IMR-90 (cell line): ENCODE data around the gene NME1. TPM values are rescaled to one million over a fixed set of nuclear protein-coding genes. Genes with fewer than 3 reads are reported as not detected.

ENCODE experiments used
- ATAC-seq: fragments of 200-7000 bp; cut with Tn5 transposase; 2 replicates; pipeline ENCODE4 v1.9.1; 2020; ENCODE audit warnings: low read depth, mild to moderate bottlenecking, moderate library complexity
- BruUV-seq: library from RNA; stranded (reverse); fragments of 400-500 nt; replicated peaks from 2 replicates; lab custom pipeline; 2021; lab: Mats Ljungman, UMichigan
- CTCF ChIA-PET: fragments of 300-600 bp; formaldehyde crosslinking; extraction: SDS; loops from one replicate; lab custom pipeline; 2021; ENCODE audit warnings: antibody characterized with exemption; lab: Yijun Ruan, JAX
- POLR2A ChIA-PET: fragments of 300-600 bp; sonication (Branson Sonifier 250); formaldehyde crosslinking; loops from one replicate; lab custom pipeline; 2022; ENCODE audit warnings: antibody characterized with exemption; ENCODE audit not compliant: unreplicated experiment; lab: Charles Lee
- DNase-seq: peaks from one replicate; pipeline ENCODE4 v3.0.0; 2013
- H2AFZ ChIP-seq: replicated peaks from 2 replicates; pipeline ENCODE3; 2013; ENCODE audit warnings: low read length, mild to moderate bottlenecking; ENCODE audit not compliant: poor library complexity
- H2AK5ac ChIP-seq: 2 replicates; pipeline ENCODE4 v1.6.1; 2013; ENCODE audit warnings: low read depth, low read length, inconsistent platforms
- H2AK9ac ChIP-seq: replicated peaks from 2 replicates; pipeline ENCODE3; 2013; ENCODE audit warnings: mild to moderate bottlenecking, low read depth, low read length, moderate library complexity; ENCODE audit not compliant: poor library complexity
- H2BK120ac ChIP-seq: 2 replicates; pipeline ENCODE4 v1.6.1; 2013; ENCODE audit warnings: low read depth, low read length, inconsistent platforms
- H2BK15ac ChIP-seq: 3 replicates; pipeline ENCODE4 v1.6.1; 2013; ENCODE audit warnings: low read depth, low read length, inconsistent platforms
- H2BK20ac ChIP-seq: 2 replicates; pipeline ENCODE4 v1.6.1; 2013; ENCODE audit warnings: low read depth, mild to moderate bottlenecking, inconsistent platforms, low read length, moderate library complexity
- H2BK5ac ChIP-seq: 2 replicates; pipeline ENCODE4 v1.6.1; 2013; ENCODE audit warnings: mild to moderate bottlenecking, low read depth, low read length, inconsistent platforms; ENCODE audit not compliant: poor library complexity, severe bottlenecking
- H3K14ac ChIP-seq: replicated peaks from 2 replicates; pipeline ENCODE4 v1.6.1; 2013; ENCODE audit warnings: low read depth, low read length, inconsistent platforms
- H3K18ac ChIP-seq: 2 replicates; pipeline ENCODE4 v1.6.1; 2013; ENCODE audit warnings: low read depth, low read length, control low read depth
- H3K23ac ChIP-seq: 2 replicates; pipeline ENCODE4 v1.6.1; 2013; ENCODE audit warnings: low read depth, low read length, inconsistent platforms
- H3K27ac ChIP-seq: 2 replicates; pipeline ENCODE4 v1.5.1; 2013; ENCODE audit warnings: mild to moderate bottlenecking, control low read depth, low read length; ENCODE audit not compliant: insufficient read depth
- H3K27me3 ChIP-seq: 2 replicates; pipeline ENCODE4 v1.6.1; 2013; ENCODE audit warnings: low read length; ENCODE audit not compliant: control insufficient read depth, insufficient read depth
- H3K36me3 ChIP-seq: 2 replicates; pipeline ENCODE4 v1.6.1; 2013; ENCODE audit warnings: low read length, mixed read lengths; ENCODE audit not compliant: control insufficient read depth, insufficient read depth
- H3K4ac ChIP-seq: 2 replicates; pipeline ENCODE4 v1.6.1; 2013; ENCODE audit warnings: low read depth, low read length, inconsistent platforms
- H3K4me1 ChIP-seq: 2 replicates; pipeline ENCODE4 v1.6.1; 2013; ENCODE audit warnings: low read length, mixed read lengths; ENCODE audit not compliant: control insufficient read depth, insufficient read depth
- H3K4me2 ChIP-seq: 2 replicates; pipeline ENCODE4 v1.6.1; 2013; ENCODE audit warnings: low read depth, mild to moderate bottlenecking, control low read depth, low read length, moderate library complexity
- H3K4me3 ChIP-seq: 2 replicates; pipeline ENCODE4 v1.5.1; 2013; ENCODE audit warnings: low read depth, mild to moderate bottlenecking, control low read depth, low read length, moderate library complexity; ENCODE audit not compliant: insufficient read depth
- H3K56ac ChIP-seq: 2 replicates; pipeline ENCODE4 v1.6.1; 2013; ENCODE audit warnings: low read length, inconsistent platforms; ENCODE audit not compliant: insufficient read depth; ENCODE audit errors: extremely low read depth
- H3K79me1 ChIP-seq, 2 experiments: 2 replicates each; pipeline ENCODE4 v1.6.1; 2013; ENCODE audit warnings: low read length in 2 of 2, inconsistent platforms in 1 of 2, low read depth in 1 of 2
- H3K9ac ChIP-seq: 2 replicates; pipeline ENCODE4 v1.6.1; 2013; ENCODE audit warnings: low read depth, low read length, control low read depth
- H3K9me1 ChIP-seq: 2 replicates; pipeline ENCODE4 v1.6.1; 2013; ENCODE audit warnings: low read length, inconsistent platforms; ENCODE audit not compliant: insufficient read depth
- H3K9me3 ChIP-seq: 2 replicates; pipeline ENCODE4 v1.6.1; 2013; ENCODE audit warnings: low read length; ENCODE audit not compliant: control insufficient read depth, insufficient read depth
- H4K20me1 ChIP-seq: 2 replicates; pipeline ENCODE4 v1.6.1; 2013; ENCODE audit warnings: low read length, inconsistent platforms; ENCODE audit not compliant: insufficient read depth
- H4K5ac ChIP-seq: 2 replicates; pipeline ENCODE4 v1.6.1; 2013; ENCODE audit warnings: mild to moderate bottlenecking, low read depth, low read length, control low read depth
- H4K8ac ChIP-seq, 2 experiments: 2 replicates each; pipeline ENCODE4 v1.6.1; 2013; ENCODE audit warnings: low read depth in 2 of 2, low read length in 2 of 2, control low read depth in 1 of 2, inconsistent platforms in 1 of 2
- H4K91ac ChIP-seq: 2 replicates; pipeline ENCODE4 v1.6.1; 2013; ENCODE audit warnings: low read depth, low read length, inconsistent platforms; ENCODE audit not compliant: insufficient read depth
- MAFK ChIP-seq: IDR thresholded peaks from 2 replicates; pipeline ENCODE4 v1.6.1; 2012; ENCODE audit warnings: low read depth, low read length, improper control_type of control experiment
- WGBS, 2 experiments: methylation state at CpG; one replicate each; pipeline versions ENCODE4 v1.1.5 to v1.1.7; 2013; ENCODE audit warnings: missing lambda C conversion rate in 2 of 2; ENCODE audit not compliant: insufficient read length in 1 of 2; ENCODE audit errors: extremely low coverage in 2 of 2; 5-methylcytosine and 5-hydroxymethylcytosine counted together
- dilution Hi-C: fragments of 300-500 bp; cut with HindIII; formaldehyde crosslinking; loops from one replicate; pipeline ENCODE4 v1.14.3; 2018; ENCODE audit warnings: low sequenced_read_pairs; ENCODE audit not compliant: unreplicated experiment
- in situ Hi-C: fragments of 300-500 bp; cut with MboI; formaldehyde crosslinking; loops from 3 replicates; pipeline ENCODE4 v1.14.3; 2019; ENCODE audit warnings: low sequenced_read_pairs, inconsistent platforms, mixed read lengths
- intact Hi-C: fragments of 100-400 bp; cut with micrococcal nuclease; formaldehyde crosslinking; loops from 2 replicates; pipeline ENCODE4 v1.10.0; 2022
- polyA plus RNA-seq, 3 experiments: library from polyadenylated mRNA; depleted of rRNA; stranded (reverse); fragments of >200 nt; gene quantifications; 2 replicates each; pipeline ENCODE4 v1.2.3, GENCODE V29; 2012; ENCODE audit warnings: low replicate concordance in 1 of 3
- total RNA-seq: library from RNA; depleted of rRNA; stranded (reverse); fragments of >200 nt; gene quantifications from 2 replicates; pipeline ENCODE4 v1.2.3, GENCODE V29; 2012

NME1 gene
- total and polyA plus RNA-seq, 2 of the 4 experiments (the other 2 are of a cell fraction): 311 to 312 TPM

GRCh38 chr17:51152766-51153209 is 571 bp upstream of the NME1 start:
- ATAC-seq (peak; percentile 1; the same call in 1 of the 2 replicates), DNase-seq (peak; percentile 32)
- peaks cover 4% of the 10 kb centered on the region; the same call in 1 of the 2 replicates for H3K9me1 ChIP-seq
- peak overlapping the region; percentile 63 for H3K4ac ChIP-seq
- peak overlapping the region; percentile 98 for H2AFZ ChIP-seq
- peak overlapping the region; percentile 50; the same call in 1 of the 2 replicates for H2BK20ac ChIP-seq
- H3K9ac ChIP-seq: peak overlapping the region; percentile 23; the same call in 1 of the 2 replicates
- no peak overlapping the region for H2AK5ac ChIP-seq
- 44% methylated on average over 3 of the region's 8 CpGs; no CpG with 5 or more reads in 1 of the 2 experiments for WGBS, 2 experiments
- peak overlapping the region; percentile 25; the same call in 1 of the 2 replicates for H3K23ac ChIP-seq
- no peaks in the 10 kb centered on the region; the same call in 1 of the 2 replicates for H4K20me1 ChIP-seq
- H3K27me3 ChIP-seq: no peaks in the 10 kb centered on the region
- no TSS peak for BruUV-seq
- no peak overlapping the region for H3K18ac ChIP-seq
- H3K79me1 ChIP-seq: peaks cover 15 to 33% of the 10 kb centered on the region in 2 experiments; a peak in 3 of 4 replicates
- H2AK9ac ChIP-seq: no peak overlapping the region
- ChIA-PET POLR2A (no interaction called here), CTCF (interaction anchor here (0.8 to 1.3 kb wide), 12 partner anchors 9 to 162 kb away, joined by 3 to 12 read pairs (median 4); no protein-coding TSS in a partner anchor)
- peak overlapping the region; percentile 60 for H3K56ac ChIP-seq
- peak overlapping the region; percentile 23; the same call in 1 of the 2 replicates for H3K4me3 ChIP-seq
- H2BK5ac ChIP-seq: peak overlapping the region; percentile 66
- H3K14ac ChIP-seq: peak overlapping the region; percentile 63
- dilution Hi-C loops (no loop called here), intact Hi-C loops (loop anchor here (1.0 to 2.0 kb wide), 4 partner anchors 31 to 300 kb away; no protein-coding TSS in a partner anchor), in situ Hi-C loops (loop anchor here (5.0 kb wide), 1 partner anchor 150 kb away; no protein-coding TSS in a partner anchor)
- H4K8ac ChIP-seq: peak overlapping the region; percentile 56 to 97
- no peaks in the 10 kb centered on the region for H3K4me1 ChIP-seq
- peak overlapping the region; percentile 40 for H4K5ac ChIP-seq
- no peaks in the 10 kb centered on the region; the same call in 1 of the 2 replicates for H3K36me3 ChIP-seq
- H2BK15ac ChIP-seq: peak overlapping the region; percentile 25; the same call in 1 of the 3 replicates
- H3K4me2 ChIP-seq: peak overlapping the region; percentile 41
- H2BK120ac ChIP-seq: peak overlapping the region; percentile 42; the same call in 1 of the 2 replicates
- peak overlapping the region; percentile 20; the same call in 1 of the 2 replicates for H3K27ac ChIP-seq
- no peaks in the 10 kb centered on the region for H3K9me3 ChIP-seq
- no peak for TF ChIP-seq MAFK
- H4K91ac ChIP-seq: peak overlapping the region; percentile 21; the same call in 1 of the 2 replicates
